ENCODE results near the gene SDK2. TPM values are rescaled to one million over a fixed set of nuclear protein-coding genes. Genes with fewer than 3 reads are reported as not detected.

Gene SDK2
- total and polyA plus RNA-seq, 2 experiments from 2014 or later = 0.74 to 5.1 TPM

DNA sequence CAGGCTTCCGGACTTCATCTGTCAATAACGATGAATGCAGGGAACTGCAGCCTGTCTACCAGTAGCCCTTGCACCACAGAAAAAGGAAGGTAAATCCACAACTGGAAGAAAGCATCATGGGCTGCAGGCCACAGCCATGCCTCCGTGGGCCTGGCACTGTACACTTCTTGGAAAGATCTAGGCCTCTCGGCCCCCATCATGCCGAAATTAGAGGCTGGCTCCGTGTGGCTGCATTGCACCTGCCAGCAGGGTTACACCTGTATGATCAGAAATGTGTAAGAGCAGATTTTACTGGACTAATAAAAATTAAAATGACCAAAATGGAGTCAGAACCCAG is 52.2 kb downstream of the SDK2 start:
- ATAC-seq = no peak
- Histone ChIP-seq H3K27me3 (ENCODE audit: insufficient read depth) (no peaks in the 10 kb centered on the region), H3K4me1 (ENCODE audit: insufficient read depth) (peaks cover 7% of the 10 kb centered on the region; the same call in 1 of the 2 replicates), H4K20me1 (replicated peaks; ENCODE audit: insufficient read depth) (no peaks in the 10 kb centered on the region), H3F3A (replicated peaks; ENCODE audit: low read depth) (no peaks in the 10 kb centered on the region), H3K27ac (ENCODE audit: low read depth) (no peak overlapping the region), H2AFZ (no peak overlapping the region), H3K36me3 (ENCODE audit: insufficient read depth) (no peaks in the 10 kb centered on the region), H3K4me2 (no peak overlapping the region), H3K79me2 (replicated peaks; ENCODE audit: insufficient read depth) (no peaks in the 10 kb centered on the region), H3K4me3 (no peak overlapping the region), H3K9me2 (ENCODE audit: insufficient read depth) (no peaks in the 10 kb centered on the region)
- H3K36me3 Mint-ChIP-seq (ENCODE audit: low read depth) = no peaks in the 10 kb centered on the region
- DNase-seq (ENCODE audit: low spot score) = no peak
- peaks cover 28% of the 10 kb centered on the region for H3K4me1 Mint-ChIP-seq
- no peak for TF ChIP-seq EZH2phosphoT487 (IDR thresholded peaks at IDR 0.05; ENCODE audit: unreplicated experiment)
- no peak for TF ChIP-seq ZNF114 (CRISPR knock-in tag; IDR thresholded peaks at IDR 0.05)
- TF ChIP-seq ZNF331 (CRISPR knock-in tag; IDR thresholded peaks at IDR 0.05; ENCODE audit: low read depth) = no peak
- TF ChIP-seq CREB1 (CRISPR knock-in tag; IDR thresholded peaks at IDR 0.05; ENCODE audit: low read depth) = no peak
- no peak for TF ChIP-seq JUNB (IDR thresholded peaks at IDR 0.05; ENCODE audit: unreplicated experiment)
- TF ChIP-seq, protein P1, sequence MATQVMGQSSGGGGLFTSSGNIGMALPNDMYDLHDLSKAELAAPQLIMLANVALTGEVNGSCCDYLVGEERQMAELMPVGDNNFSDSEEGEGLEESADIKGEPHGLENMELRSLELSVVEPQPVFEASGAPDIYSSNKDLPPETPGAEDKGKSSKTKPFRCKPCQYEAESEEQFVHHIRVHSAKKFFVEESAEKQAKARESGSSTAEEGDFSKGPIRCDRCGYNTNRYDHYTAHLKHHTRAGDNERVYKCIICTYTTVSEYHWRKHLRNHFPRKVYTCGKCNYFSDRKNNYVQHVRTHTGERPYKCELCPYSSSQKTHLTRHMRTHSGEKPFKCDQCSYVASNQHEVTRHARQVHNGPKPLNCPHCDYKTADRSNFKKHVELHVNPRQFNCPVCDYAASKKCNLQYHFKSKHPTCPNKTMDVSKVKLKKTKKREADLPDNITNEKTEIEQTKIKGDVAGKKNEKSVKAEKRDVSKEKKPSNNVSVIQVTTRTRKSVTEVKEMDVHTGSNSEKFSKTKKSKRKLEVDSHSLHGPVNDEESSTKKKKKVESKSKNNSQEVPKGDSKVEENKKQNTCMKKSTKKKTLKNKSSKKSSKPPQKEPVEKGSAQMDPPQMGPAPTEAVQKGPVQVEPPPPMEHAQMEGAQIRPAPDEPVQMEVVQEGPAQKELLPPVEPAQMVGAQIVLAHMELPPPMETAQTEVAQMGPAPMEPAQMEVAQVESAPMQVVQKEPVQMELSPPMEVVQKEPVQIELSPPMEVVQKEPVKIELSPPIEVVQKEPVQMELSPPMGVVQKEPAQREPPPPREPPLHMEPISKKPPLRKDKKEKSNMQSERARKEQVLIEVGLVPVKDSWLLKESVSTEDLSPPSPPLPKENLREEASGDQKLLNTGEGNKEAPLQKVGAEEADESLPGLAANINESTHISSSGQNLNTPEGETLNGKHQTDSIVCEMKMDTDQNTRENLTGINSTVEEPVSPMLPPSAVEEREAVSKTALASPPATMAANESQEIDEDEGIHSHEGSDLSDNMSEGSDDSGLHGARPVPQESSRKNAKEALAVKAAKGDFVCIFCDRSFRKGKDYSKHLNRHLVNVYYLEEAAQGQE (IDR thresholded peaks at IDR 0.05; ENCODE audit: unreplicated experiment) = no peak
- TF ChIP-seq, protein P2, sequence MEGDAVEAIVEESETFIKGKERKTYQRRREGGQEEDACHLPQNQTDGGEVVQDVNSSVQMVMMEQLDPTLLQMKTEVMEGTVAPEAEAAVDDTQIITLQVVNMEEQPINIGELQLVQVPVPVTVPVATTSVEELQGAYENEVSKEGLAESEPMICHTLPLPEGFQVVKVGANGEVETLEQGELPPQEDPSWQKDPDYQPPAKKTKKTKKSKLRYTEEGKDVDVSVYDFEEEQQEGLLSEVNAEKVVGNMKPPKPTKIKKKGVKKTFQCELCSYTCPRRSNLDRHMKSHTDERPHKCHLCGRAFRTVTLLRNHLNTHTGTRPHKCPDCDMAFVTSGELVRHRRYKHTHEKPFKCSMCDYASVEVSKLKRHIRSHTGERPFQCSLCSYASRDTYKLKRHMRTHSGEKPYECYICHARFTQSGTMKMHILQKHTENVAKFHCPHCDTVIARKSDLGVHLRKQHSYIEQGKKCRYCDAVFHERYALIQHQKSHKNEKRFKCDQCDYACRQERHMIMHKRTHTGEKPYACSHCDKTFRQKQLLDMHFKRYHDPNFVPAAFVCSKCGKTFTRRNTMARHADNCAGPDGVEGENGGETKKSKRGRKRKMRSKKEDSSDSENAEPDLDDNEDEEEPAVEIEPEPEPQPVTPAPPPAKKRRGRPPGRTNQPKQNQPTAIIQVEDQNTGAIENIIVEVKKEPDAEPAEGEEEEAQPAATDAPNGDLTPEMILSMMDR (conservative IDR thresholded peaks at IDR 0.05; ENCODE audit: low read depth in 2 of 2) = no peak
- TF ChIP-seq POLR2AphosphoS5 (IDR thresholded peaks at IDR 0.05; ENCODE audit: low read depth) = no peak
- TF ChIP-seq NANOG (IDR thresholded peaks at IDR 0.05; ENCODE audit: borderline replicate concordance) = no peak
- TF ChIP-seq, protein P3, sequence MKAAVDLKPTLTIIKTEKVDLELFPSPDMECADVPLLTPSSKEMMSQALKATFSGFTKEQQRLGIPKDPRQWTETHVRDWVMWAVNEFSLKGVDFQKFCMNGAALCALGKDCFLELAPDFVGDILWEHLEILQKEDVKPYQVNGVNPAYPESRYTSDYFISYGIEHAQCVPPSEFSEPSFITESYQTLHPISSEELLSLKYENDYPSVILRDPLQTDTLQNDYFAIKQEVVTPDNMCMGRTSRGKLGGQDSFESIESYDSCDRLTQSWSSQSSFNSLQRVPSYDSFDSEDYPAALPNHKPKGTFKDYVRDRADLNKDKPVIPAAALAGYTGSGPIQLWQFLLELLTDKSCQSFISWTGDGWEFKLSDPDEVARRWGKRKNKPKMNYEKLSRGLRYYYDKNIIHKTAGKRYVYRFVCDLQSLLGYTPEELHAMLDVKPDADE (IDR thresholded peaks at IDR 0.05) = no peak
- TF ChIP-seq, protein P4, sequence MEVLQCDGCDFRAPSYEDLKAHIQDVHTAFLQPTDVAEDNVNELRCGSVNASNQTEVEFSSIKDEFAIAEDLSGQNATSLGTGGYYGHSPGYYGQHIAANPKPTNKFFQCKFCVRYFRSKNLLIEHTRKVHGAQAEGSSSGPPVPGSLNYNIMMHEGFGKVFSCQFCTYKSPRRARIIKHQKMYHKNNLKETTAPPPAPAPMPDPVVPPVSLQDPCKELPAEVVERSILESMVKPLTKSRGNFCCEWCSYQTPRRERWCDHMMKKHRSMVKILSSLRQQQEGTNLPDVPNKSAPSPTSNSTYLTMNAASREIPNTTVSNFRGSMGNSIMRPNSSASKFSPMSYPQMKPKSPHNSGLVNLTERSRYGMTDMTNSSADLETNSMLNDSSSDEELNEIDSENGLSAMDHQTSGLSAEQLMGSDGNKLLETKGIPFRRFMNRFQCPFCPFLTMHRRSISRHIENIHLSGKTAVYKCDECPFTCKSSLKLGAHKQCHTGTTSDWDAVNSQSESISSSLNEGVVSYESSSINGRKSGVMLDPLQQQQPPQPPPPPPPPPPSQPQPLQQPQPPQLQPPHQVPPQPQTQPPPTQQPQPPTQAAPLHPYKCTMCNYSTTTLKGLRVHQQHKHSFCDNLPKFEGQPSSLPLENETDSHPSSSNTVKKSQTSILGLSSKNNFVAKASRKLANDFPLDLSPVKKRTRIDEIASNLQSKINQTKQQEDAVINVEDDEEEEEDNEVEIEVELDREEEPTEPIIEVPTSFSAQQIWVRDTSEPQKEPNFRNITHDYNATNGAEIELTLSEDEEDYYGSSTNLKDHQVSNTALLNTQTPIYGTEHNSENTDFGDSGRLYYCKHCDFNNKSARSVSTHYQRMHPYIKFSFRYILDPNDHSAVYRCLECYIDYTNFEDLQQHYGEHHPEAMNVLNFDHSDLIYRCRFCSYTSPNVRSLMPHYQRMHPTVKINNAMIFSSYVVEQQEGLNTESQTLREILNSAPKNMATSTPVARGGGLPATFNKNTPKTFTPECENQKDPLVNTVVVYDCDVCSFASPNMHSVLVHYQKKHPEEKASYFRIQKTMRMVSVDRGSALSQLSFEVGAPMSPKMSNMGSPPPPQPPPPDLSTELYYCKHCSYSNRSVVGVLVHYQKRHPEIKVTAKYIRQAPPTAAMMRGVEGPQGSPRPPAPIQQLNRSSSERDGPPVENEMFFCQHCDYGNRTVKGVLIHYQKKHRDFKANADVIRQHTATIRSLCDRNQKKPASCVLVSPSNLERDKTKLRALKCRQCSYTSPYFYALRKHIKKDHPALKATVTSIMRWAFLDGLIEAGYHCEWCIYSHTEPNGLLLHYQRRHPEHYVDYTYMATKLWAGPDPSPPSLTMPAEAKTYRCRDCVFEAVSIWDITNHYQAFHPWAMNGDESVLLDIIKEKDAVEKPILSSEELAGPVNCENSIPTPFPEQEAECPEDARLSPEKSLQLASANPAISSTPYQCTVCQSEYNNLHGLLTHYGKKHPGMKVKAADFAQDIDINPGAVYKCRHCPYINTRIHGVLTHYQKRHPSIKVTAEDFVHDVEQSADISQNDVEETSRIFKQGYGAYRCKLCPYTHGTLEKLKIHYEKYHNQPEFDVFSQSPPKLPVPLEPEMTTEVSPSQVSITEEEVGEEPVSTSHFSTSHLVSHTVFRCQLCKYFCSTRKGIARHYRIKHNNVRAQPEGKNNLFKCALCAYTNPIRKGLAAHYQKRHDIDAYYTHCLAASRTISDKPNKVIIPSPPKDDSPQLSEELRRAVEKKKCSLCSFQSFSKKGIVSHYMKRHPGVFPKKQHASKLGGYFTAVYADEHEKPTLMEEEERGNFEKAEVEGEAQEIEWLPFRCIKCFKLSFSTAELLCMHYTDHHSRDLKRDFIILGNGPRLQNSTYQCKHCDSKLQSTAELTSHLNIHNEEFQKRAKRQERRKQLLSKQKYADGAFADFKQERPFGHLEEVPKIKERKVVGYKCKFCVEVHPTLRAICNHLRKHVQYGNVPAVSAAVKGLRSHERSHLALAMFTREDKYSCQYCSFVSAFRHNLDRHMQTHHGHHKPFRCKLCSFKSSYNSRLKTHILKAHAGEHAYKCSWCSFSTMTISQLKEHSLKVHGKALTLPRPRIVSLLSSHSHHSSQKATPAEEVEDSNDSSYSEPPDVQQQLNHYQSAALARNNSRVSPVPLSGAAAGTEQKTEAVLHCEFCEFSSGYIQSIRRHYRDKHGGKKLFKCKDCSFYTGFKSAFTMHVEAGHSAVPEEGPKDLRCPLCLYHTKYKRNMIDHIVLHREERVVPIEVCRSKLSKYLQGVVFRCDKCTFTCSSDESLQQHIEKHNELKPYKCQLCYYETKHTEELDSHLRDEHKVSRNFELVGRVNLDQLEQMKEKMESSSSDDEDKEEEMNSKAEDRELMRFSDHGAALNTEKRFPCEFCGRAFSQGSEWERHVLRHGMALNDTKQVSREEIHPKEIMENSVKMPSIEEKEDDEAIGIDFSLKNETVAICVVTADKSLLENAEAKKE (CRISPR knock-in tag; IDR thresholded peaks at IDR 0.05) = no peak
- TF ChIP-seq EZH2 (IDR thresholded peaks at IDR 0.05; ENCODE audit: low read depth, unreplicated experiment) = no peak
- no peak for TF ChIP-seq STAT1 (IDR thresholded peaks at IDR 0.05; ENCODE audit: unreplicated experiment)
- H3K27me3 Mint-ChIP-seq (ENCODE audit: insufficient read depth, low read depth, poor library complexity) = peaks cover 3% of the 10 kb centered on the region
- H3K27ac Mint-ChIP-seq = no peak overlapping the region
- no peak overlapping the region for H3K4me3 Mint-ChIP-seq
- no peaks in the 10 kb centered on the region for H3K9me3 Mint-ChIP-seq
